ENCODE results near the gene ALPP. TPM values are rescaled to one million over a fixed set of nuclear protein-coding genes. Genes with fewer than 3 reads are reported as not detected.
"Not testable (repeated sequence)": the region's sequence is repeated elsewhere in the genome, so short reads cannot be mapped to it uniquely, and the experiment has no call there.

The ALPP gene
- total RNA-seq, 2 experiments from 2014 or later, result not detected

DNA sequence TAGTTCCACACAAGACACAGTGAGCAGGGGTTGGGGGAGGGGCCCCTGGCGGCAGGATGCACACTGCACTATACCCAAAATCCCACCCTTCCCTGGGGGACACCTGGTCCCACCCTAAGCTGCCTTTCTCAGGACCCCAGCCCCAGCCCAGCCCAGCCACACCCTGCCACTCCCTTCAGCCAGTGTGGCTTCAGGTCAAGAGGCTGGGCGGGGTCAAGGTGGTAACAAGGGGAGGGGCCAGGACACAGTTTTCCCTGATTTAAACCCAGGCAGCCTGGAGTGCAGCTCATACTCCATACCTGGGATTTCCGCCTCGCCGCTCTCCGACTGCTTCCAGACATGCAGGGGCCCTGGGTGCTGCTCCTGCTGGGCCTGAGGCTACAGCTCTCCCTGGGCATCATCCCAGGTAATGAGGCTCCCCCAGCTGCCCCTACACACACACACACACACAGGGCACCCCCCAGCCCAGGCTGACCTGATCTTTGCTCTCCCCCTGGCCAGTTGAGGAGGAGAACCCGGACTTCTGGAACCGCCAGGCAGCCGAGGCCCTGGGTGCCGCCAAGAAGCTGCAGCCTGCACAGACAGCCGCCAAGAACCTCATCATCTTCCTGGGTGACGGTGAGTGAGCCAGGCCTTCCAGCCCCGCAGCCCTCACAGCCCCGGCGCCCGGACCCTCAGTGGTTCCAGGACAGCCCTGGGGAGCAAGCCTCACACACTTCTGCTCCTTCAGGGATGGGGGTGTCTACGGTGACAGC, 28.2 kb downstream of the ALPP start, which contains the start of gene ALPG:
Gene ALPG, plus strand, starts transcription at position 289 of the 755 bp plus-strand sequence. Its CDS starts 51 bp downstream, at position 340.
- ChIA-PET CTCF (ENCODE audit: unreplicated experiment) (no interaction called here), POLR2A (no interaction called here)
- BruUV-seq (replicated peaks), result no TSS peak
- H2AFZ ChIP-seq (ENCODE audit: low read length), result no peak within 1 kb of the TSS
- no peak within 1 kb of the TSS for H3K4me2 ChIP-seq (ENCODE audit: low read length)
- H3K27ac ChIP-seq (ENCODE audit: low read depth, low read length, poor library complexity, severe bottlenecking), result no peak within 1 kb of the TSS
- H3K9me2 ChIP-seq (ENCODE audit: insufficient read depth, low read length), result no peaks in the 10 kb centered on the region
- no peaks in the 10 kb centered on the region for H3K9me3 ChIP-seq (ENCODE audit: low read length)
- no peak for DNase-seq (ENCODE audit: low spot score)
- TF ChIP-seq, protein P1, sequence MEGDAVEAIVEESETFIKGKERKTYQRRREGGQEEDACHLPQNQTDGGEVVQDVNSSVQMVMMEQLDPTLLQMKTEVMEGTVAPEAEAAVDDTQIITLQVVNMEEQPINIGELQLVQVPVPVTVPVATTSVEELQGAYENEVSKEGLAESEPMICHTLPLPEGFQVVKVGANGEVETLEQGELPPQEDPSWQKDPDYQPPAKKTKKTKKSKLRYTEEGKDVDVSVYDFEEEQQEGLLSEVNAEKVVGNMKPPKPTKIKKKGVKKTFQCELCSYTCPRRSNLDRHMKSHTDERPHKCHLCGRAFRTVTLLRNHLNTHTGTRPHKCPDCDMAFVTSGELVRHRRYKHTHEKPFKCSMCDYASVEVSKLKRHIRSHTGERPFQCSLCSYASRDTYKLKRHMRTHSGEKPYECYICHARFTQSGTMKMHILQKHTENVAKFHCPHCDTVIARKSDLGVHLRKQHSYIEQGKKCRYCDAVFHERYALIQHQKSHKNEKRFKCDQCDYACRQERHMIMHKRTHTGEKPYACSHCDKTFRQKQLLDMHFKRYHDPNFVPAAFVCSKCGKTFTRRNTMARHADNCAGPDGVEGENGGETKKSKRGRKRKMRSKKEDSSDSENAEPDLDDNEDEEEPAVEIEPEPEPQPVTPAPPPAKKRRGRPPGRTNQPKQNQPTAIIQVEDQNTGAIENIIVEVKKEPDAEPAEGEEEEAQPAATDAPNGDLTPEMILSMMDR (conservative IDR thresholded peaks at IDR 0.05; ENCODE audit: low read length), result no peak
- TF ChIP-seq EZH2phosphoT487 (IDR thresholded peaks at IDR 0.05; ENCODE audit: borderline replicate concordance, low read depth, low read length), result no peak
- intact Hi-C loops (cut with micrococcal nuclease; ENCODE audit: unreplicated experiment), result no loop called here
- no peaks in the 10 kb centered on the region for H3K4me1 ChIP-seq (ENCODE audit: insufficient read depth, low read length, poor library complexity, severe bottlenecking)
- H3K36me3 ChIP-seq (ENCODE audit: insufficient read depth, low read length), result no peaks in the 10 kb centered on the region
- H3K4me3 ChIP-seq (ENCODE audit: low read depth, low read length, poor library complexity, severe bottlenecking), result no peak within 1 kb of the TSS
- no peaks in the 10 kb centered on the region for H3K79me2 ChIP-seq (ENCODE audit: insufficient read depth, low read depth, low read length)
- H4K20me1 ChIP-seq (ENCODE audit: insufficient read depth, low read length), result no peaks in the 10 kb centered on the region

DNA sequence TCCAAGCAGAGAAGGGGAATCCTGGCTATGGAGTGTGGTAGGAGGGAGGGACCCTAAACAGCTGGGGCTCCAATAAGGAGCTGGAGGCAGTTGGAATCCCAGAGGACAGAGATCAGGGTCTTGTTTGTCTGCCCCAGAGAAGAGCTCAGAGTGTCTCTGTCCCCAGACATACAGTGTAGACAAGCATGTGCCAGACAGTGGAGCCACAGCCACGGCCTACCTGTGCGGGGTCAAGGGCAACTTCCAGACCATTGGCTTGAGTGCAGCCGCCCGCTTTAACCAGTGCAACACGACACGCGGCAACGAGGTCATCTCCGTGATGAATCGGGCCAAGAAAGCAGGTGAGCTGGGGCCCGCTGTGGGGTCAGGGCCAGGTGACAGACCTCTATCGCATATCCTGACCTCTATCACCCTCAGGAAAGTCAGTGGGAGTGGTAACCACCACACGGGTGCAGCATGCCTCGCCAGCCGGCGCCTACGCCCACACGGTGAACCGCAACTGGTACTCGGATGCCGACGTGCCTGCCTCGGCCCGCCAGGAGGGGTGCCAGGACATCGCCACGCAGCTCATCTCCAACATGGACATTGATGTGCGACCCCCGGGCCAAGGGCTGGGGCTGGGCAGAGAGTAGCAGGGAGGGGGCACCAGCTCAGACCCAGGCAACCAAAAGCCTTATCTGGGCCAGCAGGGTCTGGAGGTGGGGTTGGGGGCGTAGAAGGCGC, 29.0 kb downstream of the ALPP start:
- intact Hi-C loops (cut with micrococcal nuclease; ENCODE audit: unreplicated experiment); H3K36me3 ChIP-seq (ENCODE audit: insufficient read depth, low read length); H3K27ac ChIP-seq (ENCODE audit: low read depth, low read length, poor library complexity, severe bottlenecking); H2AFZ ChIP-seq (ENCODE audit: low read length); H4K20me1 ChIP-seq (ENCODE audit: insufficient read depth, low read length); H3K4me2 ChIP-seq (ENCODE audit: low read length); H3K9me3 ChIP-seq (ENCODE audit: low read length); H3K9me2 ChIP-seq (ENCODE audit: insufficient read depth, low read length); BruUV-seq (replicated peaks); H3K4me1 ChIP-seq (ENCODE audit: insufficient read depth, low read length, poor library complexity, severe bottlenecking); POLR2A ChIA-PET; H3K79me2 ChIP-seq (ENCODE audit: insufficient read depth, low read depth, low read length); DNase-seq (ENCODE audit: low spot score); CTCF ChIA-PET (ENCODE audit: unreplicated experiment); H3K4me3 ChIP-seq (ENCODE audit: low read depth, low read length, poor library complexity, severe bottlenecking): not testable (repeated sequence)

DNA sequence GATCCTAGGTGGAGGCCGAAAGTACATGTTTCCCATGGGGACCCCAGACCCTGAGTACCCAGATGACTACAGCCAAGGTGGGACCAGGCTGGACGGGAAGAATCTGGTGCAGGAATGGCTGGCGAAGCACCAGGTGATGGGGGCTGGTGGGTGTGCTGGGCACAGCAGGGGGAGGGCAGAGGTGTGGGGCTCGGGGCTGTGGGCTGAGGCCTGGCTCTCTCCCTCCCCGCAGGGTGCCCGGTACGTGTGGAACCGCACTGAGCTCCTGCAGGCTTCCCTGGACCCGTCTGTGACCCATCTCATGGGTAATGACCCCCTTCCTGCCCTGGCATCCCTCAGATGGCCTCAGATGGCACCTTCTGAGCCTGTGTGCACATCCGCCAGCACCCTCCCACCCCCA, 29.7 kb downstream of the ALPP start:
- BruUV-seq (replicated peaks); CTCF ChIA-PET (ENCODE audit: unreplicated experiment); H3K4me3 ChIP-seq (ENCODE audit: low read depth, low read length, poor library complexity, severe bottlenecking); H3K9me3 ChIP-seq (ENCODE audit: low read length); H3K4me1 ChIP-seq (ENCODE audit: insufficient read depth, low read length, poor library complexity, severe bottlenecking); H4K20me1 ChIP-seq (ENCODE audit: insufficient read depth, low read length); POLR2A ChIA-PET; H3K36me3 ChIP-seq (ENCODE audit: insufficient read depth, low read length); H3K27ac ChIP-seq (ENCODE audit: low read depth, low read length, poor library complexity, severe bottlenecking); DNase-seq (ENCODE audit: low spot score); H3K4me2 ChIP-seq (ENCODE audit: low read length); H3K9me2 ChIP-seq (ENCODE audit: insufficient read depth, low read length); H3K79me2 ChIP-seq (ENCODE audit: insufficient read depth, low read depth, low read length); H2AFZ ChIP-seq (ENCODE audit: low read length); intact Hi-C loops (cut with micrococcal nuclease; ENCODE audit: unreplicated experiment): not testable (repeated sequence)

DNA sequence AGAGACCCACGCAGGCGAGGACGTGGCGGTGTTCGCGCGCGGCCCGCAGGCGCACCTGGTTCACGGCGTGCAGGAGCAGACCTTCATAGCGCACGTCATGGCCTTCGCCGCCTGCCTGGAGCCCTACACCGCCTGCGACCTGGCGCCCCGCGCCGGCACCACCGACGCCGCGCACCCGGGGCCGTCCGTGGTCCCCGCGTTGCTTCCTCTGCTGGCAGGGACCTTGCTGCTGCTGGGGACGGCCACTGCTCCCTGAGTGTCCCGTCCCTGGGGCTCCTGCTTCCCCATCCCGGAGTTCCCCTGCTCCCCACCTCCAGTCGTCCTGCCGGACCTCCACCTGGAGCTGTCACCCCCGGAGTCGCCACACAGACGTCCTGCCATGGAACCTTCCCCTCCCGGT, 31.1 kb downstream of the ALPP start:
- H2AFZ ChIP-seq (ENCODE audit: low read length); H3K4me1 ChIP-seq (ENCODE audit: insufficient read depth, low read length, poor library complexity, severe bottlenecking); H3K36me3 ChIP-seq (ENCODE audit: insufficient read depth, low read length); H3K4me2 ChIP-seq (ENCODE audit: low read length); CTCF ChIA-PET (ENCODE audit: unreplicated experiment); H4K20me1 ChIP-seq (ENCODE audit: insufficient read depth, low read length); H3K9me3 ChIP-seq (ENCODE audit: low read length); H3K27ac ChIP-seq (ENCODE audit: low read depth, low read length, poor library complexity, severe bottlenecking); intact Hi-C loops (cut with micrococcal nuclease; ENCODE audit: unreplicated experiment); H3K79me2 ChIP-seq (ENCODE audit: insufficient read depth, low read depth, low read length); H3K4me3 ChIP-seq (ENCODE audit: low read depth, low read length, poor library complexity, severe bottlenecking); POLR2A ChIA-PET; BruUV-seq (replicated peaks); H3K9me2 ChIP-seq (ENCODE audit: insufficient read depth, low read length); DNase-seq (ENCODE audit: low spot score): not testable (repeated sequence)
